Left ventricle myocardium inferior (tissue), 1 donor: ENCODE measurements around the gene PCNX2. TPM values are rescaled to one million over a fixed set of nuclear protein-coding genes. Genes with fewer than 3 reads are reported as not detected.

ENCODE experiments used
- DNase-seq: peaks from one replicate; pipeline ENCODE4 v3.0.0-alpha.2; 2020
- H3K27ac ChIP-seq: fragments of 200-600 bp; replicated peaks from 2 replicates; pipeline ENCODE4 v1.8.0; 2021
- H3K27me3 ChIP-seq: fragments of 200-600 bp; 2 replicates; pipeline ENCODE4 v1.8.0; 2021; ENCODE audit warnings: low read depth
- H3K36me3 ChIP-seq: fragments of 200-600 bp; 2 replicates; pipeline ENCODE4 v1.8.0; 2021
- H3K4me1 ChIP-seq: fragments of 200-600 bp; 2 replicates; pipeline ENCODE4 v1.8.0; 2021
- H3K4me3 ChIP-seq: fragments of 200-600 bp; 2 replicates; pipeline ENCODE4 v1.8.0; 2021; ENCODE audit warnings: mild to moderate bottlenecking, moderate library complexity
- H3K9me3 ChIP-seq: fragments of 200-600 bp; replicated peaks from 2 replicates; pipeline ENCODE4 v1.8.0; 2021
- intact Hi-C: fragments of 100-400 bp; cut with micrococcal nuclease; formaldehyde crosslinking; loops from one replicate; pipeline ENCODE4 v1.11.0; 2022
- total RNA-seq: library from RNA; stranded (reverse); fragmentation: NEBNext Ultra II Directional; extraction: Animal tissue kit (Norgen Biotek cat#: 25700); gene quantifications from one replicate; pipeline ENCODE4 v1.2.1, GENCODE V29; 2021
- TF ChIP-seq, protein P1 (sequence below): fragments of 200-600 bp; IDR thresholded peaks from 2 replicates; pipeline ENCODE4 v1.8.0; 2021; ENCODE audit warnings: antibody characterized with exemption, mild to moderate bottlenecking, borderline replicate concordance
- donor health status: DM: no; HTN: yes; CAD: no; lungs with severe emphysema.

PCNX2 gene
- total RNA-seq, 1 donor from 2014 or later = 0.82 TPM

DNA sequence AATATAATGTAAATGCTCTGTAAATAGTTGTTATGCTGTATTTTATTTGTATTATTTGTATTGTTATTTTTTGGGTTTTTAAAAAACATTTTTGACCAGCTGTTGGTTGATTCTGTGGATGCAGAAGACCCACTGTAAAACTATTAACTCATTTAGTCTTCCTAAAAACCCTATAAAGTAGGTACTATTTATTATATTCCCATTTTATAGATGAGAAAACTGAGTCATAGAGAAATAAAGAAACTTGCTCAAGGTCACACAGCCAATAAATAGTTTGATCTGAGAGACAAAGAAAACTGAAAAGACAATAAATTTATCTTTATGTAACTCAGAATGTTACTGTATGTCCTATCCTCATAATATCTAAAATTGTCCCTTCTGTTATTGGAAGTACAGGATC lies 30.8 kb upstream of the PCNX2 start:
- Histone ChIP-seq H3K4me1 (peaks cover 20% of the 10 kb centered on the region), H3K36me3 (no peaks in the 10 kb centered on the region), H3K27ac (no peak overlapping the region), H3K4me3 (no peak overlapping the region), H3K9me3 (no peaks in the 10 kb centered on the region), H3K27me3 (peaks cover 48% of the 10 kb centered on the region)
- no peak for DNase-seq
- TF ChIP-seq, protein P1, sequence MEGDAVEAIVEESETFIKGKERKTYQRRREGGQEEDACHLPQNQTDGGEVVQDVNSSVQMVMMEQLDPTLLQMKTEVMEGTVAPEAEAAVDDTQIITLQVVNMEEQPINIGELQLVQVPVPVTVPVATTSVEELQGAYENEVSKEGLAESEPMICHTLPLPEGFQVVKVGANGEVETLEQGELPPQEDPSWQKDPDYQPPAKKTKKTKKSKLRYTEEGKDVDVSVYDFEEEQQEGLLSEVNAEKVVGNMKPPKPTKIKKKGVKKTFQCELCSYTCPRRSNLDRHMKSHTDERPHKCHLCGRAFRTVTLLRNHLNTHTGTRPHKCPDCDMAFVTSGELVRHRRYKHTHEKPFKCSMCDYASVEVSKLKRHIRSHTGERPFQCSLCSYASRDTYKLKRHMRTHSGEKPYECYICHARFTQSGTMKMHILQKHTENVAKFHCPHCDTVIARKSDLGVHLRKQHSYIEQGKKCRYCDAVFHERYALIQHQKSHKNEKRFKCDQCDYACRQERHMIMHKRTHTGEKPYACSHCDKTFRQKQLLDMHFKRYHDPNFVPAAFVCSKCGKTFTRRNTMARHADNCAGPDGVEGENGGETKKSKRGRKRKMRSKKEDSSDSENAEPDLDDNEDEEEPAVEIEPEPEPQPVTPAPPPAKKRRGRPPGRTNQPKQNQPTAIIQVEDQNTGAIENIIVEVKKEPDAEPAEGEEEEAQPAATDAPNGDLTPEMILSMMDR = no peak
- intact Hi-C loops = no loop called here

DNA sequence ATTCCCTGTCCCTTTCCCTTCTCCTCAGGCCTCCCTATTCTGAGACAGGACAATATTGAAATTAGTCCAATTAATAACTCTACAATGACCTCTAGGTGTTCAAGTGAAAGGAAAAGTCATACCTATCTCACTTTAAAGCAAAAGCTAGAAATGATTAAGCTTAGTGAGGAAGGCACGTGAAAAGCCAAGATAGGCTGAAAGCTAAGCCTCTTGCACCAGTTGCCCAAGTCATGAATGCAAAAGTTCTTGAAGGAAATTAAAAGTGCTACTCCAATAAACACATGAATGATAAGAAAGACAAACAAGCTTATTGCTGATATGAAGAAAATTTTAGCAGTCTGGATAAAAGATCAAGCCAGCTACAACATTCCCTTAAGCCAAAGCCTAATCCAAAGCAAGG lies 28.2 kb upstream of the PCNX2 start:
- DNase-seq = no peak
- Histone ChIP-seq H3K27me3 (peaks cover 43% of the 10 kb centered on the region), H3K36me3 (no peaks in the 10 kb centered on the region), H3K9me3 (no peaks in the 10 kb centered on the region), H3K4me1 (peaks cover 17% of the 10 kb centered on the region), H3K4me3 (no peak overlapping the region), H3K27ac (no peak overlapping the region)
- intact Hi-C loops = no loop called here
- TF ChIP-seq, protein P1 = no peak

DNA sequence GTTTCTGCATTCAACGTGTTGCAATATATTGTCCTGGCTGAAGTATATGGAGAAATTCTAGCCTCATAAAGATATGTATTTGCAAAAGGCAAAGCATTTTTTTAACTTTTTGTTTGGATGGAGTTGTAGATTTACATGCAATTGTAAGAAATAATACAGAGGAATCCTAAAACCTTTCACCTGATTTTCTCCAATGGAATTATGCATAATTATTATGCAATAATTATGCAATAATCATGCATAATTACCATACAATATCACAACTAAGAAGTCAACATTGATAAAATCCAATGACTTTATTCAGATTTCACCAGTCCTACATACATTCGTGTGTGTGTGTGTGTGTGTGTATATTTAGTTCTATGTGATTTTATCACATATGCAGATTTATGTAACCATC lies 24.5 kb upstream of the PCNX2 start:
- TF ChIP-seq, protein P1 = no peak
- Histone ChIP-seq H3K27me3 (peaks cover 40% of the 10 kb centered on the region), H3K4me3 (no peak overlapping the region), H3K36me3 (no peaks in the 10 kb centered on the region), H3K4me1 (no peaks in the 10 kb centered on the region), H3K27ac (no peak overlapping the region), H3K9me3 (no peaks in the 10 kb centered on the region)
- intact Hi-C loops = no loop called here
- no peak for DNase-seq

DNA sequence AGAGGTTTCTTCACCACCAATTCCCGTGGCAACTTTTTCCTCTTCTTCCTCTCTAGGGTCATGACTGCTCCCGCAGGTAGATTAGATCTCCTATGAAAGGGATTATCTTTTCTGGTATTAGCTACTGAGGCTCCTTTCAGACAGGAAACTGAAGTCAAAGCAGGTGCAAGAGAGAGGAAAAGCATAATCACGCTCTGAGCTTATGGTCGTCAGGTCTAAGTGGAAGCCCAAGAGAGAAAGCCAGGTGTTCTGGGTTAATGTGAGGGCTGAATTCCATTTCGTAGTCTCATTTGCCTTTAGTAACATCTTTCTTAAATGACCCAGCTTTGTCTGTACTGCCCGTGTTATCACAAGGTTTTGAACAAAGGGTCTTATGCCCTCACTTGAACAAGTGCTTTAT lies 23.7 kb upstream of the PCNX2 start:
- H3K4me3 ChIP-seq = no peak overlapping the region
- H3K36me3 ChIP-seq = no peaks in the 10 kb centered on the region
- DNase-seq = no peak
- H3K27me3 ChIP-seq = peaks cover 46% of the 10 kb centered on the region
- TF ChIP-seq, protein P1 = no peak
- no peaks in the 10 kb centered on the region for H3K4me1 ChIP-seq
- H3K9me3 ChIP-seq = no peaks in the 10 kb centered on the region
- intact Hi-C loops = no loop called here
- no peak overlapping the region for H3K27ac ChIP-seq

DNA sequence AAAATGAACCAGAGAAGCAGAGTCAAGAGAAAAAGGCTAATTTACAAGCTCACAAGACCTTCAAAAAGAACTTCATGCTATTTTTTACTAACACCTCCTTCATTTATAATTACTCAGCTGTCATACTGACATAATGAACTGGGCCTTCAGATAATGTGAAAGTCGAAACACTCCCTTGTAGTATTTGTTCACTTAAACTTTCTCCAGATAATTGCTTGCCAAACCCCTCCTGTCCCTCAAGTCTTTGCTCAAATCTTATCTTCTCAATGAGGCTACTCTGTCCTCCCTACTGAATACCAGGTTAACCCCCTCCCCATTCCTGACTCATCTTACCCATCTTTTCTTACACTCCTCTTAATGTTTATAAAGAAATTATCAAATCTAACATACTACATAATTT lies 20.9 kb upstream of the PCNX2 start:
- no peak for DNase-seq
- Histone ChIP-seq H3K27ac (no peak overlapping the region), H3K9me3 (no peaks in the 10 kb centered on the region), H3K4me3 (no peak overlapping the region), H3K27me3 (peaks cover 36% of the 10 kb centered on the region), H3K36me3 (no peaks in the 10 kb centered on the region), H3K4me1 (no peaks in the 10 kb centered on the region)
- TF ChIP-seq, protein P1 = no peak
- intact Hi-C loops = no loop called here

DNA sequence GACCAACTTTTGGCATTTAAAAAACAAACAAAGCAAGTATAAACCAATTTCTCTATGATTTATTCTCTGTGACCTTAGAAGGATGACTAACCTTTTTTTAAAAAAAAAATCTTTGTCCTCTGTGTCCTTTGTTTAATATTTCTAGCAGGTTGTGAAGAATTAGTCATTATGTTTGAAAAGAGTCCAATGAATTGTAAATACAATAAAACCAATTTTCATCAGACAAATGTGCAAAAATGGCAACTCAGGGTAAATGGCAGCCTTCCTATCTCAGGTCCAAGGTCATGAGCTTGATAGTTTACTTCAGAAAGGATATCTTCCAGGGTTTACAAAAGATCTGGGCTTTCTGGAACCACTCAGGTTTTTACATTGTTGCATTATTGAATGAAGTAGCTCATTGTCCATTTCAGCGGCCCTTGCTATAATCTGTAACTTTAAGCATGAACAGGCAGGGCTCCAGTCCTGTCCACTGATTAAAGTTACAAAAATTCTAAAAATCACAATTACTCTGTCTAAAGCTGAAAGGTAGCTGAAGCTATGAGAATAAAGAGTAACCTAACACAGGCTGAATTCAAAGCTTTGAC lies 20.3 kb upstream of the PCNX2 start:
- intact Hi-C loops = no loop called here
- H3K27me3 ChIP-seq = peaks cover 30% of the 10 kb centered on the region
- TF ChIP-seq, protein P1 = no peak

More for the DNA sequence above, 20.3 kb upstream of the PCNX2 start:
- H3K4me3 ChIP-seq = no peak overlapping the region
- no peaks in the 10 kb centered on the region for H3K36me3 ChIP-seq
- no peaks in the 10 kb centered on the region for H3K9me3 ChIP-seq
- H3K27ac ChIP-seq = no peak overlapping the region
- no peak for DNase-seq
- H3K4me1 ChIP-seq = no peaks in the 10 kb centered on the region
